C4-2B (cell line): ENCODE results near the gene GJA3.

Experiments
- H3K27ac ChIP-seq: fragments of 450-650 bp; 2 replicates; pipeline ENCODE4 v1.5.1; 2017
- CTCF ChIP-seq: fragments of 450-650 bp; conservative IDR thresholded peaks from 2 replicates; pipeline ENCODE4 v1.5.1; 2017; ENCODE audit warnings: mild to moderate bottlenecking
- ZFX ChIP-seq: fragments of 450-650 bp; IDR thresholded peaks from 2 replicates; pipeline ENCODE4 v1.6.1; 2017

Gene GJA3

GRCh38 chr13:20195801-20196200 is 34.9 kb upstream of the GJA3 start:
- TF ChIP-seq ZFX: no peak
- no peak for TF ChIP-seq CTCF
- H3K27ac ChIP-seq: no peak overlapping the region

- TF ChIP-seq ZFX (no peak), CTCF (no peak)
- no peak overlapping the region for H3K27ac ChIP-seq
Observed at GRCh38 chr13:20193907-20194631, 33.2 kb upstream of the GJA3 start.

GRCh38 chr13:20193162-20193906 is 32.5 kb upstream of the GJA3 start:
- no peak overlapping the region for H3K27ac ChIP-seq
- TF ChIP-seq ZFX: no peak
- no peak for TF ChIP-seq CTCF

- TF ChIP-seq ZFX: no peak
- TF ChIP-seq CTCF: no peak
- peak within 1 kb of the TSS; percentile 25; the same call in 1 of the 2 replicates for H3K27ac ChIP-seq
Observed at GRCh38 chr13:20192836-20193161, 31.9 kb upstream of the GJA3 start, which contains the start of gene GJB2. Gene GJB2 (minus strand): TSS chr13:20192938. CDS start chr13:20189581, 3,357 bp downstream.

GRCh38 chr13:20192158-20192835 is 31.4 kb upstream of the GJA3 start:
- peak overlapping the region; percentile 25; the same call in 1 of the 2 replicates for H3K27ac ChIP-seq
- TF ChIP-seq ZFX (no peak), CTCF (peak; percentile 12; the same call in 1 of the 2 replicates)

- TF ChIP-seq CTCF: no peak
- no peak for TF ChIP-seq ZFX
- peak overlapping the region; percentile 25; the same call in 1 of the 2 replicates for H3K27ac ChIP-seq
Observed at GRCh38 chr13:20191311-20192157, 30.7 kb upstream of the GJA3 start.
